HG02885 (cell line): ENCODE measurements around the gene ZMYND11.

Experiments
- ATAC-seq: cut with Tn5 transposase; IDR thresholded peaks from one replicate; pipeline ENCODE4 v1.9.1; 2021; ENCODE audit warnings: mild to moderate bottlenecking; ENCODE audit not compliant: unreplicated experiment, poor library complexity

ZMYND11 gene

DNA sequence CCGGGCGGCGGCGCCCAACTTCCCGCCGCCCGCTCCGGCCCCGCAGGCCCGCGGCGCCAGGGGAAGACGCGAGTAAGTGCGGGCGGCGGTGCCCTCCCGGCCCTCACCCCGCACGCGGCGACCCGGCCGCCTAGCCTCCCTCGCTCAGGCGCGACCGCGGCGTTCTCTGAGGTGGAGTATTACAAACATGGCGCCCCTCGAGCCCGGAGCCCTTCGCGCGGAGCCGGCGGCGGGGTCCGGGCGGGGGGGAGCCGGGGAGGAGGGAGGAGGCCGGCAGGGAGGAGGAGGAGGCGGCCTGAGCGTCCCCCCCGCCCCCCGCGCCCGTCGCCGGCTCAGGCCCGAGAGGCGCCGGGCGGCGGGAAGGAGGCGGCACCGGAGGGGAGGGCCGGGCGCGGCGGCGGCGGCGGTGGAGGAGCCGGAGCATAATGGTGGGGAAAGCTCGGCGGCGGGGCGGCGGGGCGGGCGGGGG lies at the start of gene ZMYND11:
TSS of gene ZMYND11 (plus strand) at position 324 of the 469 bp plus-strand sequence. CDS start 44,558 bp downstream, outside the sequence.
- ATAC-seq, result peak; percentile 51

- ATAC-seq, result no peak
These were observed 49.2 kb upstream of the ZMYND11 start for GRCh38 chr10:86031-86430.

- ATAC-seq, result no peak
These were observed 47.8 kb upstream of the ZMYND11 start for GRCh38 chr10:87177-88080.

DNA sequence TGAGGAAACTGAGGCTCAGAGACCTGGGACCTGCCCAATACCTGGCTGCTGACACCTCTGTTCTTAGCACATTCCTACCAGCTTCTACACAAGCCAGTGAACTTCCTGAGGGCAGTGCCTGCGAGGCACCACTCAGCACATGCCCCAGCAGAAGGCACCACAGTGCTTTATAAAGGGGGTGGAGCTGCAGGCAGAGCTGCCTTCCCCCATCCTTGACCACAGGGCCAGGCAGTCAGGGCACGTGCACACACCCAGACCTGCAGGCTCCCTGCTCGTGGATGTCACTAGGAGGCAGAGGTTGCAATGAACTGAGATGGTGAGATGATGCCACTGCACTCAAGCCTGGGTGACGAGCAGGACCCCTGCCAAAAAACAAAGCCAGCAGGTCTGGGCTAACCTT lies 47.0 kb upstream of the ZMYND11 start:
- no peak for ATAC-seq

DNA sequence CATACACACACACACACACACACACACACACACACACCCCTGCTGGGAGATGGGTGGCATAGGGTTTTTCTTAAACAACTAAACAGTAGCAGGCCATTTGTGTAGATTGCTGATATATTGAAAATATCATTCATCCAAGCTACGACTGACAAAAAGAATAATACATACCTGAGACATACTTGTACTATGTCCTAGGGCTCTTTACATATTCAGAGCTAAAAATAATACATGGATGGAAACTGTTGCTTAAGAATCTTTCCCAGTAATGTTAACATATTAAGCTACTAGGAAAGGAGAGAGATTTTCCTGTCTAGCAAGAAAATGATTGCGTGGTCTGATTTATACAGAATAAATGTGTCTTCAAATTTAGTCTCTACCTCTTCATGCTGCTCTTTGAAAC lies 46.0 kb upstream of the ZMYND11 start:
- no peak for ATAC-seq

DNA sequence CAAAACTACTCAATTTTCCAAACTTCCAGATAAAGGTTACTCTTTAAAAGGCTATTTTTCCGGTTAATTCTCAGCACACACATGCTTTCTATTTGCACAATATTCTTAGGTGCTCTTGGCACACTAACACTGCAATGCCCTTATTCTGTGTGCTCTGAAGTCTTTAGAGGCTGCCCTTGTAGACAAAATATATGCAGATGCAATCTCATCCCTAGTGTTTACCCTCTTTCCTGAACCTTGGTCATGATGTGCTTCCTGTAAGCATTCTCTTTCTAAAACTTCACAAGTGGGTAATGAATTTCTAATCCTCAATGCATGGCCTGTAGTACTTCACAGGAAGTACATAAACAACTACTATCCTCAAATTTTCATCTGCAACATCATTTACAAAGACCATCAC lies 45.1 kb upstream of the ZMYND11 start:
- ATAC-seq, result no peak

DNA sequence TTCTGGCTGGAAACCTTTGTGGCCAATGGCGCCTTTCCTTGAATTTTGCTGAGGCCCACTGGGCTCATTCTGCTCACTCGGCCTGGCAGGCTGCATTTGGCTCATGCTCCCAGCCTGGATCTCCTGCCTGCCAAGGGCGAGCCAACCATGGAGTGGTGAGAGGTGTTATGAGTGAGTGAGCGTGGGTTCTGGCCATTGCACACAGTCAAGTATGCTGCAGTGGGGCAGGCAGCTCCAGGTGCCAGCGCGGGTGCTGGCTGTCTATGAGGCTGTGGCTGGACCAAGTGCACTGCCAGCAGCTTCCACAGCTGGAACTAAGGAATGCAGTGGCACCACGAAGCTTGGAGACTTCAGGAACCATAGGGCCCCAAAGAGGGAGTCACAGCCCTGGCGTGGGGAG lies 43.9 kb upstream of the ZMYND11 start:
- ATAC-seq, result no peak

DNA sequence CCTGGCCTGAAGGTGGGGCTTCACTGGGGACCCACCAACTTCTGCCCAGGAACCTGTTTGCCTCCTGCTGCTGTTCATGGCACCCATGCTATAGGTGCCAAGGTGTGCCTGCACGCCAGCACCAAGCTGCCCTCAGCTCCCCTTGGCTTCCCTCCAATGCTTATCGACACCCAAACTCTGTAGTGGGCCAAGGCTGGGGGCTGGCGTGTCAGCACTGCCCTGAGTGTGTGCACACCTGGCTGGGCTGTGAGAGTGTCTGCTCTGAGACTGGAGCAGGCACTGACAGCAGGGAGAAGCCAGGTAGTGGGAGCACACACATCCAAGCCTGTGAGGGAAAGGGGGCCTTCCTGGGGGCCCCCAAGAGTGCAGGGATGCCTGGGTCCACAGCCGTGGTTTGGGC lies 43.1 kb upstream of the ZMYND11 start:
- ATAC-seq, result no peak

DNA sequence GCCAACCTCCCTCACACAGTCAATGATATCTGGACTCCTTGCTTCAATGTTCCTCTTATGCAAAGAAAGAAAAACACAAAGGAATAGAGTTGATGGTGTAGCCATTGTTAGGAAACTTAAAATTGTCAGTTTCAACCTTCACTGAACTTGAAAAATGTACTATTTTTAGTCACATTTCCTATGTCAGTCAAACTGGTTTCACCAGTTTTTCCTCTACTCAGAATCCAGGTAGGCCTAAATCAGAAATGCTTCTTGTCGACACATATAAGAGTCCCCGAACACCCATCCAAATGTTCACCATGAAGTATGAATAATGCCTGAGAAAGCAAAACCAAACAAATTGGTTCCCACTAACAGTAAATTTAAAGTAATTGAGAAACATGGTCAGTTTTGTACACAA lies 42.4 kb upstream of the ZMYND11 start:
- ATAC-seq, result no peak

DNA sequence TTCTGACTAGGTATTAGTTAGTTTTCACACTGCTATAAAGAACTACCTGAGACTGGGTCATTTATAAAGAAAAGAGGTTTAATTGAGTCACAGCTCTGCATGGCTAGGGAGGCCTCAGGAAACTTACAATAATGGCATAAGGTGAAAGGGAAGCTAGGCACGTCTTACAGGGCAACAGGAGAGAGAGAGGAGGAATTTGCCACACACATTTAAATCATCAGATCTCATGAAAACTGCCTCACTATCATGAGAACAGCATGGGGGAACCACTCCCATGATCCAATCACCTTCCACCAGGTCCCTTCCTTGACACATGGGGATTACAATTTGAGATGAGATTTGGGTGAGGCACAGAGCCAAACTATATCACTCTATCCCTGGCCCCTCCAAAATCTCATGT lies 40.6 kb upstream of the ZMYND11 start:
- no peak for ATAC-seq

GRCh38 chr10:95356-96115 lies 39.7 kb upstream of the ZMYND11 start:
- ATAC-seq, result no peak

- ATAC-seq, result no peak
These were observed 38.8 kb upstream of the ZMYND11 start for GRCh38 chr10:96466-96865.

- no peak for ATAC-seq
These were observed 30.8 kb upstream of the ZMYND11 start for GRCh38 chr10:104416-104815.

DNA sequence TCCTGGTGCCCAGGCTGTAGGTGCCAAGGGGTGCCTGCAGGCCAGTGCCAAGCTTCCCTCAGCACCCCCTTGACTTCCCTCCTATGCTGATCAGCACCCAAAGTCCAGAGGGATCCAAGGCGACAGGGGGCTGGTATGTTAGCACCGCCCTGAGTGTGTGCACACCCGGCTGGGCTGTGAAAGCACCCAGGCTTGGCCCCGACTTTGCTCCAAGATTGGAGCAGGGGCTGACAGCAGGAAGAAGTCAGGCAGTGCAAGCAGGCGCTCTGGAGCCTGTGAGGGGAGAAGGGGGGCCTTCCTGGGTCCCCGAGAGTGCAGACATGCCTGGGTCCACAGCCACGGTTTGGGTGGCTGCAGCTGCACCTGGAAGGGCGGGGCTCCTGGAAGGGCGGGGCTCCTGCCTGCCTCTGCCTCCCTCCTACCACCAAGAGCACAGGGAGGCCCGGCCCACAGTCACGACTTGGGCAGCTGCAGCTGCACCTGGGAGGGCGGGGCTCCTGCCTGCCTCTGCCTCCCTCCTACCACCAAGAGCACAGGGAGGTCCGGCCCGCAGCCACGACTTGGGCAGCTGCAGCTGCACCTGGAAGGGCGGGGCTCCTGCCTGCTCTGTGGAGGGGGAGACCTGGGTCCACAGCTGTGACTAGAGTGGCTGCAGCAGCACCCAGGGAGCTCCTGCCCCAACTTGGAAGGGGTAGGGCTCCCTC lies 30.2 kb upstream of the ZMYND11 start:
- no peak for ATAC-seq

GRCh38 chr10:105806-106205 lies 29.4 kb upstream of the ZMYND11 start:
- no peak for ATAC-seq

DNA sequence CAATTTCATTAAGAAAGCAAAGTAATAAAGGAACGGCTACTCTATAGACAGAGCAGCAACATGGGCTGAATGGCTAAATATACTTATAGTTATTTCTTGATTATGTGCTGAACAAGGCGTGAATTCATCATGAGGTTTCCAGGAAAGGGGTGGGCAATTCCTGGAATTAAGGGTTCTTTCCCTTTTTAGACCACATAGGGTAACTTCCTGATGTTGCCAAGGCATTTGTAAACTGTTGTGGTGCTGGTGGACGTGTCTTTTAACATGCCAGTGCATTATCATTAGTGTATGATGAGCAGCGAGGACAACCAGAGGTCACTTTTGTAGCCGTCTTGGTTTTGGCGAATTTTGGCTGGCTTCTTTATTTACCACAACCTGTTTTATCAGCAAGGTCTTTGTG lies 28.5 kb upstream of the ZMYND11 start:
- no peak for ATAC-seq

DNA sequence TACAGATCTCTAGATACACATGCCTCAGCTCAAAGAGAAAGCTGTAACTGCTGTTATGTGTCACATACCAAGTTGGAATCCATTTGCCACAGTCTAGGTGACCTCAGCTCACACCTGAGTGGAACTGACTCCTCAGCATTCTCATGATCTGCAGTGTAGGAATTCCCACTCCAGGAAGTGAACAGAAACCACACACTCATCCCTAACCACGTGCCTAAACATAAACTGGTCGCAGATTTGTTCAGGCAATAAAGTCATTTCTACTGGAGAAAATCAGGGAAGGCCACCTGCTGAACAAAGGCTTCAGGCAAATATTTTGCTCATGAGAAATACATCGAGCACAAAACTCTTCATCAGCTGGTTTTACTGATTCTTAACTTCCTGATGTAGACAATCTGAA lies 23.0 kb upstream of the ZMYND11 start:
- no peak for ATAC-seq

GRCh38 chr10:124874-125273 lies 10.4 kb upstream of the ZMYND11 start:
- no peak for ATAC-seq

GRCh38 chr10:127612-128432 lies 7.4 kb upstream of the ZMYND11 start:
- peak; percentile 75 for ATAC-seq

- ATAC-seq, result no peak
These were observed 5.4 kb upstream of the ZMYND11 start for GRCh38 chr10:129810-130209.
